HEK293 (cell line): Measurements from ENCODE around the gene ZFAND2B.

Experiments
- CTCF ChIA-PET: fragments of 350-600 bp; formaldehyde crosslinking; extraction: SDS; loops from one replicate; lab custom pipeline; 2021; ENCODE audit warnings: antibody characterized with exemption; lab: Yijun Ruan, JAX
- POLR2A ChIA-PET: fragments of 300-600 bp; formaldehyde crosslinking; extraction: SDS; loops from one replicate; lab custom pipeline; 2020; ENCODE audit warnings: antibody characterized with exemption, inconsistent platforms; lab: Yijun Ruan, JAX
- H3K27ac ChIP-seq: fragments of 200-500 bp; sonication (Bioruptor generic); 2 replicates; pipeline ENCODE4 v1.5.1; 2014; ENCODE audit warnings: low read depth, low read length, control low read depth, inconsistent platforms; ENCODE audit errors: extremely low read depth
- H3K36me3 ChIP-seq, 2 experiments: fragments of 200-500 bp in 1 of 2; sonication (Bioruptor generic) in 1 of 2; 1 replicate in 1 of 2; 2 replicates in 1 of 2; pipeline ENCODE4 v1.5.1; 2014 to 2017; ENCODE audit warnings: inconsistent platforms in 2 of 2, low read length in 2 of 2; ENCODE audit not compliant: control insufficient read depth in 2 of 2, insufficient read depth in 1 of 2
- H3K4me1 ChIP-seq: fragments of 200-500 bp; sonication (Bioruptor generic); 2 replicates; pipeline ENCODE4 v1.5.1; 2014; ENCODE audit warnings: mild to moderate bottlenecking, low read length, inconsistent platforms; ENCODE audit not compliant: control insufficient read depth, insufficient read depth
- H3K4me3 ChIP-seq: 2 replicates; pipeline ENCODE4 v1.5.1; 2011; ENCODE audit warnings: low read depth, mild to moderate bottlenecking, control low read depth, low read length, moderate library complexity
- H3K9me3 ChIP-seq: fragments of 200-500 bp; sonication (Bioruptor generic); 2 replicates; pipeline ENCODE4 v1.5.1; 2014; ENCODE audit warnings: low read depth, low read length, inconsistent platforms; ENCODE audit not compliant: control insufficient read depth, insufficient read depth
- CTCF ChIP-seq: fragments of 450-650 bp; formaldehyde crosslinking; IDR thresholded peaks from 2 replicates; pipeline ENCODE4 v1.5.1; 2016; ENCODE audit warnings: missing biosample characterization, missing genetic modification characterization
- EGR2 ChIP-seq: fragments of 450-650 bp; formaldehyde crosslinking; IDR thresholded peaks from 2 replicates; pipeline ENCODE4 v1.5.1; 2016; ENCODE audit warnings: low read depth, missing biosample characterization, missing genetic modification characterization
- ELK4 ChIP-seq: IDR thresholded peaks from 2 replicates; pipeline ENCODE4 v1.6.1; 2011; ENCODE audit warnings: mild to moderate bottlenecking, low read depth, low read length, borderline replicate concordance
- HOXA7 ChIP-seq: sonication (generic); formaldehyde crosslinking; IDR thresholded peaks from 2 replicates; pipeline ENCODE4 v1.8.1; 2022; ENCODE audit warnings: missing genetic modification reagents, borderline replicate concordance
- IKZF3 ChIP-seq: fragments of 450-650 bp; IDR thresholded peaks from 2 replicates; pipeline ENCODE4 v1.5.0; 2018; ENCODE audit warnings: missing biosample characterization, mild to moderate bottlenecking, missing genetic modification characterization, moderate library complexity
- KLF1 ChIP-seq: fragments of 450-650 bp; formaldehyde crosslinking; IDR thresholded peaks from 2 replicates; pipeline ENCODE4 v1.5.1; 2016; ENCODE audit warnings: missing biosample characterization, missing genetic modification characterization
- KLF8 ChIP-seq: fragments of 450-650 bp; formaldehyde crosslinking; IDR thresholded peaks from 2 replicates; pipeline ENCODE4 v1.5.1; 2016; ENCODE audit warnings: missing biosample characterization, missing genetic modification characterization
- SCRT2 ChIP-seq: fragments of 450-650 bp; formaldehyde crosslinking; IDR thresholded peaks from 2 replicates; pipeline ENCODE4 v1.5.1; 2016; ENCODE audit warnings: missing biosample characterization, missing genetic modification characterization
- SP3 ChIP-seq: fragments of 450-650 bp; formaldehyde crosslinking; IDR thresholded peaks from 2 replicates; pipeline ENCODE4 v1.5.1; 2016; ENCODE audit warnings: missing biosample characterization, missing genetic modification characterization
- TRIM28 ChIP-seq: IDR thresholded peaks from 2 replicates; pipeline ENCODE4 v1.6.1; 2011; ENCODE audit warnings: low read length, control low read depth, borderline replicate concordance
- ZBTB17 ChIP-seq: fragments of 450-650 bp; formaldehyde crosslinking; IDR thresholded peaks from 2 replicates; pipeline ENCODE4 v1.5.1; 2016; ENCODE audit warnings: missing biosample characterization, missing genetic modification characterization
- ZFHX2 ChIP-seq: fragments of 450-650 bp; formaldehyde crosslinking; conservative IDR thresholded peaks from 2 replicates; pipeline ENCODE4 v1.5.1; 2016; ENCODE audit warnings: missing biosample characterization, missing genetic modification characterization
- ZNF2 ChIP-seq: fragments of 450-650 bp; formaldehyde crosslinking; IDR thresholded peaks from 2 replicates; pipeline ENCODE4 v1.5.1; 2016; ENCODE audit warnings: missing biosample characterization, missing genetic modification characterization
- ZNF341 ChIP-seq: fragments of 450-650 bp; formaldehyde crosslinking; IDR thresholded peaks from 2 replicates; pipeline ENCODE4; 2016; ENCODE audit warnings: low read depth, missing biosample characterization, missing genetic modification characterization
- ZNF561 ChIP-seq: fragments of 450-650 bp; IDR thresholded peaks from 2 replicates; pipeline ENCODE4 v1.5.1; 2018; ENCODE audit warnings: missing biosample characterization, missing genetic modification characterization, borderline replicate concordance
- ZNF596 ChIP-seq: fragments of 450-650 bp; IDR thresholded peaks from 2 replicates; pipeline ENCODE4 v1.5.0; 2018; ENCODE audit warnings: missing biosample characterization, mild to moderate bottlenecking, missing genetic modification characterization, moderate library complexity
- ZNF600 ChIP-seq: fragments of 450-650 bp; formaldehyde crosslinking; IDR thresholded peaks from 2 replicates; pipeline ENCODE4 v1.5.1; 2016; ENCODE audit warnings: missing biosample characterization, missing genetic modification characterization
- ZNF629 ChIP-seq: fragments of 450-650 bp; formaldehyde crosslinking; IDR thresholded peaks from 2 replicates; pipeline ENCODE4 v1.5.1; 2017; ENCODE audit warnings: missing biosample characterization, missing genetic modification characterization
- ZNF660 ChIP-seq: fragments of 450-650 bp; IDR thresholded peaks from 2 replicates; pipeline ENCODE4 v1.5.1; 2018; ENCODE audit warnings: missing biosample characterization, mild to moderate bottlenecking, missing genetic modification characterization
- ZNF670 ChIP-seq: fragments of 450-650 bp; formaldehyde crosslinking; IDR thresholded peaks from 2 replicates; pipeline ENCODE4 v1.5.1; 2016; ENCODE audit warnings: missing biosample characterization, missing genetic modification characterization, low read depth
- ZNF791 ChIP-seq: fragments of 450-650 bp; formaldehyde crosslinking; IDR thresholded peaks from 2 replicates; pipeline ENCODE4 v1.5.1; 2016; ENCODE audit warnings: missing biosample characterization, missing genetic modification characterization
- TF ChIP-seq, protein P1 (sequence below): sonication (generic); formaldehyde crosslinking; IDR thresholded peaks from 2 replicates; pipeline ENCODE4 v1.8.1; 2022; ENCODE audit warnings: mild to moderate bottlenecking, moderate library complexity, missing genetic modification reagents
- TF ChIP-seq, protein P2 (sequence below): fragments of 450-650 bp; formaldehyde crosslinking; conservative IDR thresholded peaks from 2 replicates; pipeline ENCODE4 v1.5.1; 2016; ENCODE audit warnings: low read depth, missing biosample characterization, missing genetic modification characterization
- TF ChIP-seq, protein P3 (sequence below): fragments of 450-650 bp; formaldehyde crosslinking; optimal IDR thresholded peaks from 2 replicates; pipeline ENCODE3; 2016; ENCODE audit warnings: missing biosample characterization, mild to moderate bottlenecking, missing genetic modification characterization
- TF ChIP-seq, protein P4 (sequence below): fragments of 450-650 bp; formaldehyde crosslinking; IDR thresholded peaks from 2 replicates; pipeline ENCODE4 v1.5.1; 2016; ENCODE audit warnings: missing biosample characterization, missing genetic modification characterization, borderline replicate concordance

ZFAND2B gene

GRCh38 chr2:219229305-219230058 is 22.9 kb downstream of the ZFAND2B start, which contains the start of the genes ANKZF1 and ATG9A:
TSS of gene ANKZF1 (plus strand) at chr2:219229806. CDS start at chr2:219230258, 452 bp downstream.
TSS of gene ATG9A (minus strand) at chr2:219229636. CDS start at chr2:219228024, 1,612 bp downstream.
- ChIA-PET POLR2A (interaction anchor here (0.5 to 2.8 kb wide), 17 partner anchors 8 to 65 kb away, joined by 3 to 16 read pairs (median 5); partner anchors contain the start of genes ABCB6, CNPPD1, DNAJB2 and GLB1L), CTCF (interaction anchor here (0.7 to 9.1 kb wide), 9 partner anchors 10 to 68 kb away, joined by 3 to 65 read pairs (median 4); partner anchors contain the start of genes DNAJB2 and GLB1L)
- Histone ChIP-seq H3K36me3 (peaks cover 17 to 65% of the 10 kb centered on the region in 2 experiments), H3K4me1 (peaks cover 4% of the 10 kb centered on the region; the same call in 1 of the 2 replicates), H3K4me3 (peak within 1 kb of the TSS; percentile 83), H3K27ac (peak within 1 kb of the TSS; percentile 81), H3K9me3 (no peaks in the 10 kb centered on the region)
- TF ChIP-seq CTCF (tag by site-specific recombination) (no peak), ZNF629 (tag by site-specific recombination) (peak; percentile 48; the same call in 1 of the 2 replicates), ZNF670 (tag by site-specific recombination) (no peak), ELK4 (no peak), ZNF561 (peak; percentile 32; the same call in 1 of the 2 replicates), SP3 (tag by site-specific recombination) (peak; percentile 83), ZNF791 (tag by site-specific recombination) (no peak), EGR2 (tag by site-specific recombination) (peak; percentile 33), ZFHX2 (peak; percentile 73), ZNF660 (peak; percentile 42; the same call in 1 of the 2 replicates), SCRT2 (tag by site-specific recombination) (peak; percentile 79; the same call in 1 of the 2 replicates), ZNF596 (tag by site-specific recombination) (no peak), ZNF600 (peak; percentile 52; the same call in 1 of the 2 replicates), ZNF2 (tag by site-specific recombination) (0 out of 2 replicates have a peak, but pooled peaks have one; percentile 57), KLF1 (peak; percentile 90), ZBTB17 (peak; percentile 97), KLF8 (tag by site-specific recombination) (peak; percentile 81; the same call in 1 of the 2 replicates), TRIM28 (0 out of 2 replicates have a peak, but pooled peaks have one; percentile 19), IKZF3 (0 out of 2 replicates have a peak, but pooled peaks have one; percentile 26), ZNF341 (tag by site-specific recombination) (peak; percentile 57), HOXA7 (CRISPR knock-in tag) (no peak)
- TF ChIP-seq, protein P1, sequence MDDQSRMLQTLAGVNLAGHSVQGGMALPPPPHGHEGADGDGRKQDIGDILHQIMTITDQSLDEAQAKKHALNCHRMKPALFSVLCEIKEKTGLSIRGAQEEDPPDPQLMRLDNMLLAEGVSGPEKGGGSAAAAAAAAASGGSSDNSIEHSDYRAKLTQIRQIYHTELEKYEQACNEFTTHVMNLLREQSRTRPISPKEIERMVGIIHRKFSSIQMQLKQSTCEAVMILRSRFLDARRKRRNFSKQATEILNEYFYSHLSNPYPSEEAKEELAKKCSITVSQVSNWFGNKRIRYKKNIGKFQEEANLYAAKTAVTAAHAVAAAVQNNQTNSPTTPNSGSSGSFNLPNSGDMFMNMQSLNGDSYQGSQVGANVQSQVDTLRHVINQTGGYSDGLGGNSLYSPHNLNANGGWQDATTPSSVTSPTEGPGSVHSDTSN = peak; percentile 99
- TF ChIP-seq, protein P2, sequence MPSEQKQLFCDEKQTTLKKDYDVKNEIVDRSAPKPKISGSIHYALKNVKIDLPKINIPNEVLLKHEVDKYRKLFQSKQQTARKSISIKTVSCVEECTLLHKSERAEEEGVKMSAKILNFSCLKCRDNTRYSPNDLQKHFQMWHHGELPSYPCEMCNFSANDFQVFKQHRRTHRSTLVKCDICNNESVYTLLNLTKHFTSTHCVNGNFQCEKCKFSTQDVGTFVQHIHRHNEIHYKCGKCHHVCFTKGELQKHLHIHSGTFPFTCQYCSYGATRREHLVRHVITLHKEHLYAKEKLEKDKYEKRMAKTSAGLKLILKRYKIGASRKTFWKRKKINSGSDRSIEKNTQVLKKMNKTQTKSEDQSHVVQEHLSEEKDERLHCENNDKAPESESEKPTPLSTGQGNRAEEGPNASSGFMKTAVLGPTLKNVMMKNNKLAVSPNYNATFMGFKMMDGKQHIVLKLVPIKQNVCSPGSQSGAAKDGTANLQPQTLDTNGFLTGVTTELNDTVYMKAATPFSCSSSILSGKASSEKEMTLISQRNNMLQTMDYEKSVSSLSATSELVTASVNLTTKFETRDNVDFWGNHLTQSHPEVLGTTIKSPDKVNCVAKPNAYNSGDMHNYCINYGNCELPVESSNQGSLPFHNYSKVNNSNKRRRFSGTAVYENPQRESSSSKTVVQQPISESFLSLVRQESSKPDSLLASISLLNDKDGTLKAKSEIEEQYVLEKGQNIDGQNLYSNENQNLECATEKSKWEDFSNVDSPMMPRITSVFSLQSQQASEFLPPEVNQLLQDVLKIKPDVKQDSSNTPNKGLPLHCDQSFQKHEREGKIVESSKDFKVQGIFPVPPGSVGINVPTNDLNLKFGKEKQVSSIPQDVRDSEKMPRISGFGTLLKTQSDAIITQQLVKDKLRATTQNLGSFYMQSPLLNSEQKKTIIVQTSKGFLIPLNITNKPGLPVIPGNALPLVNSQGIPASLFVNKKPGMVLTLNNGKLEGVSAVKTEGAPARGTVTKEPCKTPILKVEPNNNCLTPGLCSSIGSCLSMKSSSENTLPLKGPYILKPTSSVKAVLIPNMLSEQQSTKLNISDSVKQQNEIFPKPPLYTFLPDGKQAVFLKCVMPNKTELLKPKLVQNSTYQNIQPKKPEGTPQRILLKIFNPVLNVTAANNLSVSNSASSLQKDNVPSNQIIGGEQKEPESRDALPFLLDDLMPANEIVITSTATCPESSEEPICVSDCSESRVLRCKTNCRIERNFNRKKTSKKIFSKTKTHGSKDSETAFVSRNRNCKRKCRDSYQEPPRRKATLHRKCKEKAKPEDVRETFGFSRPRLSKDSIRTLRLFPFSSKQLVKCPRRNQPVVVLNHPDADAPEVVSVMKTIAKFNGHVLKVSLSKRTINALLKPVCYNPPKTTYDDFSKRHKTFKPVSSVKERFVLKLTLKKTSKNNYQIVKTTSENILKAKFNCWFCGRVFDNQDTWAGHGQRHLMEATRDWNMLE (tag by site-specific recombination) = no peak
- TF ChIP-seq, protein P3, sequence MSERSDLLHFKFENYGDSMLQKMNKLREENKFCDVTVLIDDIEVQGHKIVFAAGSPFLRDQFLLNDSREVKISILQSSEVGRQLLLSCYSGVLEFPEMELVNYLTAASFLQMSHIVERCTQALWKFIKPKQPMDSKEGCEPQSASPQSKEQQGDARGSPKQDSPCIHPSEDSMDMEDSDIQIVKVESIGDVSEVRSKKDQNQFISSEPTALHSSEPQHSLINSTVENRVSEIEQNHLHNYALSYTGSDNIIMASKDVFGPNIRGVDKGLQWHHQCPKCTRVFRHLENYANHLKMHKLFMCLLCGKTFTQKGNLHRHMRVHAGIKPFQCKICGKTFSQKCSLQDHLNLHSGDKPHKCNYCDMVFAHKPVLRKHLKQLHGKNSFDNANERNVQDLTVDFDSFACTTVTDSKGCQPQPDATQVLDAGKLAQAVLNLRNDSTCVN (tag by site-specific recombination) = peak; percentile 85
- TF ChIP-seq, protein P4, sequence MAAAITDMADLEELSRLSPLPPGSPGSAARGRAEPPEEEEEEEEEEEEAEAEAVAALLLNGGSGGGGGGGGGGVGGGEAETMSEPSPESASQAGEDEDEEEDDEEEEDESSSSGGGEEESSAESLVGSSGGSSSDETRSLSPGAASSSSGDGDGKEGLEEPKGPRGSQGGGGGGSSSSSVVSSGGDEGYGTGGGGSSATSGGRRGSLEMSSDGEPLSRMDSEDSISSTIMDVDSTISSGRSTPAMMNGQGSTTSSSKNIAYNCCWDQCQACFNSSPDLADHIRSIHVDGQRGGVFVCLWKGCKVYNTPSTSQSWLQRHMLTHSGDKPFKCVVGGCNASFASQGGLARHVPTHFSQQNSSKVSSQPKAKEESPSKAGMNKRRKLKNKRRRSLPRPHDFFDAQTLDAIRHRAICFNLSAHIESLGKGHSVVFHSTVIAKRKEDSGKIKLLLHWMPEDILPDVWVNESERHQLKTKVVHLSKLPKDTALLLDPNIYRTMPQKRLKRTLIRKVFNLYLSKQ = no peak
